Left lung (tissue), 14 donors: ENCODE data around the gene ADAMTS17. TPM values are rescaled to one million over a fixed set of nuclear protein-coding genes. Genes with fewer than 3 reads are reported as not detected.

ENCODE experiments used
- ATAC-seq: fragments of 200-7000 bp; cut with Tn5 transposase; one replicate; pipeline ENCODE4 v1.9.1; 2020; ENCODE audit warnings: moderate library complexity
- DNase-seq, 4 donors: peaks; one replicate each; pipeline ENCODE4 v3.0.0-alpha.2; 2013 to 2020
- H3K27ac ChIP-seq, 2 donors: fragments of 200-600 bp; sonication (generic) in 1 of 2; one replicate each; pipeline versions ENCODE4 v1.5.0 to v1.8.0; 2020 to 2021
- H3K27me3 ChIP-seq, 2 donors: fragments of 200-600 bp; sonication (generic) in 1 of 2; one replicate each; pipeline versions ENCODE4 v1.5.0 to v1.8.0; 2020 to 2021
- H3K36me3 ChIP-seq, 2 donors: fragments of 200-600 bp; sonication (generic) in 1 of 2; one replicate each; pipeline versions ENCODE4 v1.5.0 to v1.8.0; 2020 to 2021
- H3K4me1 ChIP-seq, 2 donors: fragments of 200-600 bp; one replicate each; pipeline ENCODE4 v1.8.0; 2021
- H3K4me3 ChIP-seq, 2 donors: fragments of 200-600 bp; sonication (generic) in 1 of 2; one replicate each; pipeline versions ENCODE4 v1.5.0 to v1.8.0; 2020 to 2021; ENCODE audit warnings: mild to moderate bottlenecking in 1 of 2
- H3K9me3 ChIP-seq, 2 donors: fragments of 200-600 bp; sonication (generic) in 1 of 2; one replicate each; pipeline versions ENCODE4 v1.5.0 to v1.8.0; 2020 to 2021
- intact Hi-C, 2 donors: fragments of 100-400 bp; cut with DNase I; formaldehyde crosslinking; loops; one replicate each; pipeline versions ENCODE4 v1.11.2 to v1.14.2; 2022
- long read RNA-seq, 12 donors: library from polyadenylated mRNA in 2 of 12; unstranded in 2 of 12; transcript quantifications; one replicate each; pipeline ENCODE4 v2.0.0 and lab custom pipeline, GENCODE V29; 2019 to 2026
- polyA plus RNA-seq, 6 donors: library from polyadenylated mRNA; unstranded; fragments of 120-200 nt; gene quantifications; one replicate each; pipeline ENCODE4 v1.2.1, GENCODE V29; 2013; ENCODE audit not compliant: insufficient read length in 6 of 6
- total RNA-seq, 2 donors: library from RNA; stranded (reverse); fragmentation: NEBNext Ultra II Directional; extraction: Animal tissue kit (Norgen Biotek cat#: 25700); gene quantifications; one replicate each; pipeline ENCODE4 v1.2.1, GENCODE V29; 2021
- TF ChIP-seq, protein P1 (sequence below), 2 donors: fragments of 200-600 bp; sonication (generic) in 1 of 2; IDR thresholded peaks; one replicate each; pipeline versions ENCODE4 v1.5.0 to v1.8.0; 2021; ENCODE audit warnings: antibody characterized with exemption in 2 of 2
- donor health status: DM: no; HTN: yes; CAD: no.
- donor health status: DM: no; HTN: no; CAD: no.

ADAMTS17 gene, protein sequence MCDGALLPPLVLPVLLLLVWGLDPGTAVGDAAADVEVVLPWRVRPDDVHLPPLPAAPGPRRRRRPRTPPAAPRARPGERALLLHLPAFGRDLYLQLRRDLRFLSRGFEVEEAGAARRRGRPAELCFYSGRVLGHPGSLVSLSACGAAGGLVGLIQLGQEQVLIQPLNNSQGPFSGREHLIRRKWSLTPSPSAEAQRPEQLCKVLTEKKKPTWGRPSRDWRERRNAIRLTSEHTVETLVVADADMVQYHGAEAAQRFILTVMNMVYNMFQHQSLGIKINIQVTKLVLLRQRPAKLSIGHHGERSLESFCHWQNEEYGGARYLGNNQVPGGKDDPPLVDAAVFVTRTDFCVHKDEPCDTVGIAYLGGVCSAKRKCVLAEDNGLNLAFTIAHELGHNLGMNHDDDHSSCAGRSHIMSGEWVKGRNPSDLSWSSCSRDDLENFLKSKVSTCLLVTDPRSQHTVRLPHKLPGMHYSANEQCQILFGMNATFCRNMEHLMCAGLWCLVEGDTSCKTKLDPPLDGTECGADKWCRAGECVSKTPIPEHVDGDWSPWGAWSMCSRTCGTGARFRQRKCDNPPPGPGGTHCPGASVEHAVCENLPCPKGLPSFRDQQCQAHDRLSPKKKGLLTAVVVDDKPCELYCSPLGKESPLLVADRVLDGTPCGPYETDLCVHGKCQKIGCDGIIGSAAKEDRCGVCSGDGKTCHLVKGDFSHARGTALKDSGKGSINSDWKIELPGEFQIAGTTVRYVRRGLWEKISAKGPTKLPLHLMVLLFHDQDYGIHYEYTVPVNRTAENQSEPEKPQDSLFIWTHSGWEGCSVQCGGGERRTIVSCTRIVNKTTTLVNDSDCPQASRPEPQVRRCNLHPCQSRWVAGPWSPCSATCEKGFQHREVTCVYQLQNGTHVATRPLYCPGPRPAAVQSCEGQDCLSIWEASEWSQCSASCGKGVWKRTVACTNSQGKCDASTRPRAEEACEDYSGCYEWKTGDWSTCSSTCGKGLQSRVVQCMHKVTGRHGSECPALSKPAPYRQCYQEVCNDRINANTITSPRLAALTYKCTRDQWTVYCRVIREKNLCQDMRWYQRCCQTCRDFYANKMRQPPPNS
- total RNA-seq (1 to 10 TPM; 2.9 to 3.8 TPM), polyA plus RNA-seq (1 to 10 TPM; 2.0 to 3.9 (median 3.4) TPM)
- long read RNA-seq, donor 1 = 0 reads
- long read RNA-seq, donor 2 = 0 reads
- long read RNA-seq, donor 3 = 0 reads
- long read RNA-seq, donor 4 = 0 reads
- long read RNA-seq, donor 5 = 0 reads
- long read RNA-seq, donor 6 = 0 reads
- long read RNA-seq, donor 7 = 0 reads
- long read RNA-seq, donor 8 = 0 reads
- long read RNA-seq, donor 9 = 0 reads
- long read RNA-seq, donor 10 = 0 reads
- long read RNA-seq, donor 11 = 0 reads
- long read RNA-seq, donor 12 = 0 reads

DNA sequence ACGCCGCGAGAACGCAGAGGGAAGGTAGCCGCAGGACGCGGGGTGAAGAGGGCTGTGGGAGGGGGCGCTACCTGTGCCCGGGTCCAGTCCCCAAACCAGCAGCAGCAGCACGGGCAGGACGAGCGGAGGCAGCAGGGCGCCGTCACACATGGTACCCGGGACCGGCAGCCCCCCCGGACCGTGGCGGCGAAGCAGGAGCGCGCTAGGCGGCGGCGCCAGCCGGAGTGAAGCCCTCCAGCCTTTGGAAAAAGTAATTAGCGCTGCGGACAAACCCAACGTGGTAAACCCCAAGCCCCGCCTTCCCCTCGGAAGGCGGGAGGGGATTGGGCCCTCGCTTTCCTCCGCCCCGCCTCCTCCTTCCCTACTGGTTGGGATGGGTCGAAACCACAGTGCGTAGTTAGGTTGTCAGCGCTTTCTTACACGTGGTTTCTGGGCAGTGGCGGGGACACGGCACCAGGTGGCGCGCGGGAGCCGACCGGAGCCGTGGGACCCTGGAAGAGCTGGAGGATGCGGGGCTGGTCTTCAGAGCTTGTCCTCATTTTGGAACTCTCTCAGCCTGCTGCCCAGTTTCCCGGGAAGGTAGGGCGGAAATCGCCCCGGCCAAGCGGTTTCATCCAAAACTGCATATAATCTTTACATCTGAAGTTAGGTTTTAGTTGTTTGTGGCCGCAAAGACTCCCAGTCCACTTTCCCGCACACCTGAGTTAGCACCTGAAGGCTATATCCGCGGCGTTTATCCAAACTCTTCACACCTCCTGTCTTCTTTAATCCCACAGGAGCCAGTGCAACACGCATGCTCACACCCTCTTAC lies at the start of gene ADAMTS17:
Gene ADAMTS17, minus strand, starts transcription at position 226 of the 811 bp plus-strand sequence. Its CDS starts 76 bp downstream, at position 150.
- TF ChIP-seq, protein P1, sequence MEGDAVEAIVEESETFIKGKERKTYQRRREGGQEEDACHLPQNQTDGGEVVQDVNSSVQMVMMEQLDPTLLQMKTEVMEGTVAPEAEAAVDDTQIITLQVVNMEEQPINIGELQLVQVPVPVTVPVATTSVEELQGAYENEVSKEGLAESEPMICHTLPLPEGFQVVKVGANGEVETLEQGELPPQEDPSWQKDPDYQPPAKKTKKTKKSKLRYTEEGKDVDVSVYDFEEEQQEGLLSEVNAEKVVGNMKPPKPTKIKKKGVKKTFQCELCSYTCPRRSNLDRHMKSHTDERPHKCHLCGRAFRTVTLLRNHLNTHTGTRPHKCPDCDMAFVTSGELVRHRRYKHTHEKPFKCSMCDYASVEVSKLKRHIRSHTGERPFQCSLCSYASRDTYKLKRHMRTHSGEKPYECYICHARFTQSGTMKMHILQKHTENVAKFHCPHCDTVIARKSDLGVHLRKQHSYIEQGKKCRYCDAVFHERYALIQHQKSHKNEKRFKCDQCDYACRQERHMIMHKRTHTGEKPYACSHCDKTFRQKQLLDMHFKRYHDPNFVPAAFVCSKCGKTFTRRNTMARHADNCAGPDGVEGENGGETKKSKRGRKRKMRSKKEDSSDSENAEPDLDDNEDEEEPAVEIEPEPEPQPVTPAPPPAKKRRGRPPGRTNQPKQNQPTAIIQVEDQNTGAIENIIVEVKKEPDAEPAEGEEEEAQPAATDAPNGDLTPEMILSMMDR (IDR thresholded peaks at IDR 0.05) = peak; percentile 81 to 93
- intact Hi-C loops = no loop called here
- ATAC-seq = peak; percentile 99
- Histone ChIP-seq H3K36me3 (no peaks in the 10 kb centered on the region), H3K4me1 (peaks cover 0 to 18% of the 10 kb centered on the region in 2 donors), H3K4me3 (peak within 1 kb of the TSS; percentile 66 to 69), H3K27ac (peak within 1 kb of the TSS in 1 of 2 donors; percentile 37), H3K27me3 (peaks cover 4 to 67% of the 10 kb centered on the region in 2 donors), H3K9me3 (no peaks in the 10 kb centered on the region)
- DNase-seq = peak; percentile 94 to 98 (median 96)

DNA sequence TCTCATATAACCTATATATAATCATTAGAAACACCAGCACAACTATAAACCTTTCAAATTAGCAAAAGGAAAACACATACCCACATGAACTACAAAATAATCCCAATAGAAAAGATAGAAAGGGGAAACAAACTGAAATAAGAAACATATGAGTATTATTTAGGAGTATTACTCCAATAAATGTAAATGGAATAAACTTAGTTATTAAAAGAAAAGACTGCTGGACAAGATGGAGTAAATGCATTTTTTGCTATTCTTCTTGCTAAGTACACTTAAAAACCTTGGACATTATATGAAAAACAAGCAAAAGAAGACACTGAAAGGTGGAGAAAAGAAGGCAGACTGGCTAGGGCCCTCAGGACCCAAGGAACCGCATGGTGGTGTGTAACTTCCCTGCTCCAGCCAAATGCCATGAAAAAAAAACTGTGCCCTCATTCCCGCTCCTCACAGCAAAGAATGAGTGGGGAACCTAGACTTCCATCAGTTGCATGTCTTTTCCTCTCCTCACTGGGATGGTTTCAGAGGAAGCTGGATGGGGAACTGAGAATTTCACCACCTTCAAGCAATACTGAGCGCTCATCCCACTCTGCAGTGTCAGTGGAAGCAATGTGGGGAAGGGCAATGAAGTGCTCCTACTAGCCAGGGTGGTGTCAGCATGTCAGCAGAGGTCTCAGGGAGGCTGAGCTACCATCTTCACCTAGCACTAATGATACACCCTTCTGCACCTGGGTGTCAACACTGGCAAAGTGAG lies 43.7 kb upstream of the ADAMTS17 start:
- Histone ChIP-seq H3K9me3 (peaks cover 0 to 26% of the 10 kb centered on the region in 2 donors), H3K27me3 (no peaks in the 10 kb centered on the region), H3K4me1 (no peaks in the 10 kb centered on the region), H3K36me3 (no peaks in the 10 kb centered on the region), H3K27ac (no peak overlapping the region), H3K4me3 (no peak overlapping the region)
- ATAC-seq (no peak), DNase-seq (no peak)
- intact Hi-C loops = no loop called here
- TF ChIP-seq, protein P1 (IDR thresholded peaks at IDR 0.05) = no peak

DNA sequence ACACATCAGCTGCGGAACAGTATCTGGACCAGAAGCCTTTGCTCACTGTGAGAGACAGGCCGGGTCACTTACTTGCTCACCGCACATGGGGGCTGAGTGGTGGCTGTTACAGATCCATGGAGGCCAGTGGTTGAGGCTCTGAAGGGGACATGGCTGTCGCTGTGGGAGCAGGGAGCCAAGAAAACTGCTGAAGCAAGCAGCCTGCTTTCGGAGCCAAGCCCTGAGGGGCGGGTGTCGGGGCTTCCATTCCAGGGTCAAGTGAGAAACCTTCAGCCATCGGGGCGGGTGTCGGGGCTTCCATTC lies 42.3 kb upstream of the ADAMTS17 start:
- Histone ChIP-seq H3K4me1 (no peaks in the 10 kb centered on the region), H3K27ac (no peak overlapping the region), H3K27me3 (peaks cover 0 to 1% of the 10 kb centered on the region in 2 donors), H3K36me3 (no peaks in the 10 kb centered on the region), H3K4me3 (no peak overlapping the region), H3K9me3 (peaks cover 0 to 26% of the 10 kb centered on the region in 2 donors)
- intact Hi-C loops = no loop called here
- ATAC-seq = no peak
- DNase-seq = no peak
- TF ChIP-seq, protein P1 (IDR thresholded peaks at IDR 0.05) = no peak
